Urinary bladder (tissue), 4 donors: ENCODE measurements around the gene SELPLG. TPM values are rescaled to one million over a fixed set of nuclear protein-coding genes. Genes with fewer than 3 reads are reported as not detected.
"Not testable (repeated sequence)": the region's sequence is repeated elsewhere in the genome, so short reads cannot be mapped to it uniquely, and the experiment has no call there.

Source experiments
- DNase-seq: peaks from one replicate; pipeline ENCODE4 v3.0.0-alpha.2; 2015; ENCODE audit errors: extremely low spot score
- H3K27ac ChIP-seq: one replicate; pipeline ENCODE4 v1.5.1; 2013; ENCODE audit warnings: low read depth, mild to moderate bottlenecking, moderate library complexity
- H3K36me3 ChIP-seq: one replicate; pipeline ENCODE4 v1.6.1; 2013; ENCODE audit warnings: mild to moderate bottlenecking, moderate library complexity; ENCODE audit not compliant: insufficient read depth
- H3K4me1 ChIP-seq: one replicate; pipeline ENCODE4 v1.6.1; 2013; ENCODE audit warnings: mild to moderate bottlenecking, moderate library complexity; ENCODE audit not compliant: insufficient read depth
- H3K4me3 ChIP-seq: one replicate; pipeline ENCODE4 v1.5.1; 2013; ENCODE audit warnings: low read depth, low read length
- WGBS: extraction: QIAGEN DNeasy Blood & Tissue Kit; methylation state at CpG from one replicate; pipeline ENCODE4 v1.1.7; 2013; 5-methylcytosine and 5-hydroxymethylcytosine counted together
- polyA plus RNA-seq: library from polyadenylated mRNA; stranded (reverse); fragments of 200-250 nt; gene quantifications from one replicate; pipeline ENCODE4 v1.2.3, GENCODE V29; 2013
- total RNA-seq: library from RNA; depleted of rRNA; stranded (reverse); fragments of >200 nt; gene quantifications from one replicate; pipeline ENCODE4 v1.2.3, GENCODE V29; 2014
- donor health status: healthy with polysubstance abuse.
- donor health status: healthy.

SELPLG gene
- total and polyA plus RNA-seq, 2 donors = 3.6 to 9.4 TPM

DNA sequence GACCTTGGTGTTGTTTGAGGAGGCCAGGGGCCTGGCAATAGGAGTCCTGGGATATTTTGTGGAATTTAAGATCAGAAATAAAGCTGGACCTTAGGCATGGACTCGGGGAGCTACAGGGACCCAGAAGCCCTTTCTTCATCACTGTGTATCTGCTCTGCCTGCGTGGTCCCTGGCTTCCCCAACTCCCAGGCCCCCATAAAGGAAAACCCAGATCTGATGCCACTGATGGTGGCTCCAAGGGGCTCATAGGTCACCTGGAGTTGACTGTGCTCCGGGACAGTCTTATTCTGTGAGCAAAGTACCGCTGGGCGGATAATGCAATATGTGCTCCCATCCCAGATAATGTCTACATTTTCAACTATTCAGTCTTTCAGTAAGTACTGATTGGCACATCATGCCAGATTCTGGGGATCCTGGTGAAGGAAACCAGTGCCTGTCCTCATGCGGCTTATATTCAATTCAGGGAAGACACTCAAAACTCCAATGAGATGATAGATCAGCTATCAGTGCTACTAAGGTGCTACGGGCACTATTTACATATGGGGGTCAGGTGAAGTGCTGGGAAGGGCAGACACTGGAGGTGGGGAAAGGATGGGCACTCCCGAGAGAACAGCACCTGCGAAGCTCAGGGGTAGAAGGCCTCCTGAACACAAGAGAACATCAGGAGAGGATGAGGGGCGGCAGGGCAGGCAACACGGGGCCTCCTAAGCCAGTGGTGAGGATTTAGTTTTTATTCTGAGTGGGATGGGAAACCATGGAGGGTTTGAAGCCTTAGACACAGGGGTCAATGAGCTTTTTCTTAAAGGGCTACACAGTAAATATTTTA, 5.5 kb upstream of the SELPLG start:
- no peak overlapping the region for H3K4me3 ChIP-seq
- 88% methylated on average over 11 of the region's 11 CpGs for WGBS
- H3K36me3 ChIP-seq = no peaks in the 10 kb centered on the region
- H3K27ac ChIP-seq = no peak overlapping the region
- DNase-seq = no peak
- peaks cover 2% of the 10 kb centered on the region for H3K4me1 ChIP-seq

DNA sequence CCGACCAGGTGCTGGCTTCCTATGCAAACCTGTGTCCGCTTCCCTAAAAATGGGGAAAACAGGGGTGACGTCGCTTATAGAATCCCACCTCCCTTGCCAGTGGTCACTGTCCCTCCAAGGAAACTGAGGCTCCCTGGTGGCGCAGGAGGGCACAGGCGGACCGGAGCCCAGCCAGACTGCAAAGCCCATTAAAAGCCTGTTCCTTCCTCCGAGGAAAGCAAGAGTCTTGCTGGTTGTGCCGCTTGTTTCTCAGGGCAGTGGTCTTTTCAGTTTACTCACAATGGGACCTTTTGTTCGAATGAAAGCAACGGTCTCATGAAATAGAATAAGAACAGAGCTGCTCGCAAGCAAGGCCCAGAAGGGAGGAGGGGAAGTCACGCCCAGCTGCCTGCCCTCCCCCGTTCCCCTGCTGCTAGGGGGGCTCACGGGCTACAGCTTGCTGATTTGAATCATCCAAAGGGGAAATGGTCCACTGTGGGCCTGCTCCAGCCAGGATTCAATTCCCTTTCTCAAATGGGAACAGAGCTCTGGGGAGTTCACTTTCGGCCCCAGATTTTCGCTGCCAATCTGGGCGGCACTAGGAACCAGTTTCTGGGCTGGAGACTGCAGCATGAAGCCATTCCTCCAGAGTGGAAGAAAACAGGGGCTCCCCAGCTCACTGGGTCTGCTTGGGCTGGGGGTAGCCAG, 4.6 kb upstream of the SELPLG start:
- H3K4me3 ChIP-seq = no peak overlapping the region
- H3K4me1 ChIP-seq = peaks cover 2% of the 10 kb centered on the region
- H3K27ac ChIP-seq = no peak overlapping the region
- no peaks in the 10 kb centered on the region for H3K36me3 ChIP-seq
- no peak for DNase-seq
- 22% methylated on average over 18 of the region's 18 CpGs for WGBS

DNA sequence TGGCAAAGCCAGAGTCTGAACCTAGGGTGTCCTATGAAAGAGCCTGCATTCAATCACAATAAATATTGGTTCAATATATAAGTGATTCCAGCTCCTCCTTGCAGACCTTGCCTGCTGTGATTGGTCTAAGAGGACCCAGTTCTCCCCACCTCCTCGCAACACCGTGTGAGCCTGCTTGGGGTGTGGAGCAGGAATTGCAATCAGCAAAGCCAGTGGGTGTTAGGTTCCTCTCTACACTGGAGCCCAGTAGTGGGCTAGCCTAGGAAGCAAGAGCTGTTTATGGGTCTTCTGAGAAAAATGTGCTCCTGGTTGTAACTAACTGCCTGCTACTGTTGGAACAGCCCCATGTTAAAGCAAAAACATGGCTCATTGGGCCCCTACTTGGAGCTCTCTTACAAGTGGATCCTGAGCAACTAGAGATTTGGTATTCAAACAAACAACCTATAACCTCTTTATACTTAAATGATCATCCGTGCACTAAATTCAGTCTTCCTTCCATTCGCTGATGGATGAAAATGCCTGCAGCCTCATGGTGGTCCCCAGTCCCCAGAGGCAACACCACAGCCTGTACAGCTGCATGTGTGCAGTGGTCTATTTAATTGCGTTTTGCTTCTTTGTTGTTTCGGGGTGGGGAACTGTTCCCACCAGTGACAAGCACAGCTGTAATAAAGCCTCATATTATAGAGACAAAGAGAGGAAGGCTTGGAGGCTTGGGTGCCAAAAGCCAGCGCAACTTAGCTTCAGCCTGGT, 3.7 kb upstream of the SELPLG start:
- Histone ChIP-seq H3K36me3 (no peaks in the 10 kb centered on the region), H3K4me1 (peaks cover 2% of the 10 kb centered on the region), H3K27ac (no peak overlapping the region), H3K4me3 (no peak overlapping the region)
- no peak for DNase-seq
- WGBS = 66% methylated on average over 7 of the region's 7 CpGs

DNA sequence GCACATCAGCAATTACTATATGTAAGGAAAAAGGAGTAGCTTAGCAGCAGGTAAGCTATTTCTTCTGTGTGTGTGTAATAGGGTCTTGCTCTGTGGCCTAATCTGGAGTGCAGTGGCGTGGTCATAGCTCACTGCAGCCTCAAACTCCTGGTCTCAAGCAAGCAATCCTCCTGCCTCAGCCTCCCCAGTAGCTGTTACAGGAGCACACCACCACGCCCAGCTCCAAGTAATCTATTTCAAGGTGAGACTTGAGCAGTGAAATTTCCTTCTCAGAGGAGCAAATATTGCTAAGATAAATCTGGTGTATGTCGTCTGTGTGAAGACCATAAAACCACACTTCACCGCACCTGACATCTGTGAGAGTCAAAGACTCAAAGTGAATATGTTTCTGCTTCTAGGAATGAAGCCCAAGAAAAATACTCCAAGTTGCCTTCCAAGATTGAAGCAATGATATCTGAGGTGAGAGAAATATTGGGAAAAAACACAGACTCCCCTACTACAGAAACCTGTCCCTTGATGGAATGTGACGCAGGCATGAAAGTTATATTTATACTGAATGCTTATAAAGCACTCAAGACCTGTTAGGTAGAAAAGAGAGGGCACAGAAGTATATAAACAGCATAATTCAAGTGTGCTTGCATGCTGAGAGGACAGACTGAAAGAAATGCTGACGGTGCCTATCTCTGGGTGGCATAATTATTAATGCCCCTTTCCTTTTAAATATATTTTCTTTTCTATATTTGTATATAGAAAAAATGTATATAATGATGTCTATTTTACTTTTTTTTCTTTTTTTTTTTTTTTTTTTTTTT, 2.5 kb upstream of the SELPLG start:
- no peak overlapping the region for H3K27ac ChIP-seq
- H3K36me3 ChIP-seq = no peaks in the 10 kb centered on the region
- H3K4me3 ChIP-seq = no peak overlapping the region
- peaks cover 2% of the 10 kb centered on the region for H3K4me1 ChIP-seq
- no peak for DNase-seq
- WGBS = 78% methylated on average over 6 of the region's 6 CpGs

DNA sequence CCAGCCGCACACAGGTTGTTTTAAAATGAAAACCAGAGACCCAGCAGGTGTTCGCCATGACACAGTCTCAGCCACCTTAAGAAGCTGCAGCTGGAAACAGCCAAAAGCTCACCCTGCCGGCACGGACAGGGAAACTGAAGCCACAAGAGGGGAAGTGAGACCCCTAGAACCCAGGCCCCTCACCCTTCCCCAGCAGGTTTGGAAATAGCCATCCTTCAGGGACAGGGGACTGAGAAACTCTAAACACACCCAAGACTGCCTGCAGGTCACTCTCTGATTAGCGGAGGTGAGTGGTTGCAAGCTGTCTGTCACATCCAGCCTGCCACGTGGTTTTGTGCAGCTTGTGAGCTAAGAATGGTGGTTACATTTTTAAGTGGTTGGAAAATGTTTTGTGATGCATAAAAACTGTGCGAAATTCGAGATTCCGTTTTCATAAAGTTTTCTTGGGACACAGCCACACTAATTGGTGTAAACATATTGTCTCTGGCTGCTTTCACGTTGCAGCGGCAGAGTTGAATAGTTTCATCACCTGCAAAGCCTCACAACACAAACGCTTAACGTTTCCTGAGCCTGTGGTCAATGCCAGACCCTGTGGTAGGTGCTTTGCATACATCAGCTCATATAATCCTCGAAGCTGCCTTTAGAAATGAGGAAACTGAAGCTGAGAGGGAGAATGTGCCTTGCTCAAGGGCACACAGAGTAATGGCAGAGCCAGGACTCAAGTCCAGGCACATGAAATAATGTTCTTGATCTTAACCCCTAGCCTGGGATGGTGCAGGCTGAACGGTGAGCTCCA, 1.7 kb upstream of the SELPLG start:
- H3K4me1 ChIP-seq = peaks cover 2% of the 10 kb centered on the region
- H3K4me3 ChIP-seq = no peak overlapping the region
- H3K36me3 ChIP-seq = no peaks in the 10 kb centered on the region
- no peak overlapping the region for H3K27ac ChIP-seq
- DNase-seq = no peak
- WGBS = 34% methylated on average over 15 of the region's 15 CpGs

DNA sequence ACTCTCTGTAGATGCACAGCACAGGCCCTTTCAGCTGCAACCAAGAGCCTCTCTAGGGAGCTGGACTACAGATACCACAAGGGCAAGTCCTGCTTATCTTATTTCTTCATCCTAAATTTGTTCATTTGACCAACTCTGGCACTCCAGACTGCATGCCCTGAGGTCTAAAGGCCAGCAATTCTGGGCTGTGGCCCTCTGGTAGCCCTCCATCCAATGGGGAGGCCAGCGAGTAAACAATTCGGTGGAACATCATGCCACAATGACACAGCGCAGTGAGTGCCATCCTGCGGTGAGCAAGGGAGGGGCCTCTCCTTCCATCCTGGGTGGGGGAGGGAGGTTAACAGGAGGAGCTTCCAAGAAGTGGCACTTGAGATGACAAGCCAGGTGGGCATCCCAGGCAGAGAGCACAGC, 652 bp upstream of the SELPLG start:
- Histone ChIP-seq H3K27ac (no peak overlapping the region), H3K36me3 (no peaks in the 10 kb centered on the region), H3K4me1 (peaks cover 2% of the 10 kb centered on the region), H3K4me3 (no peak overlapping the region)
- no peak for DNase-seq
- 56% methylated on average over 4 of the region's 4 CpGs for WGBS

DNA sequence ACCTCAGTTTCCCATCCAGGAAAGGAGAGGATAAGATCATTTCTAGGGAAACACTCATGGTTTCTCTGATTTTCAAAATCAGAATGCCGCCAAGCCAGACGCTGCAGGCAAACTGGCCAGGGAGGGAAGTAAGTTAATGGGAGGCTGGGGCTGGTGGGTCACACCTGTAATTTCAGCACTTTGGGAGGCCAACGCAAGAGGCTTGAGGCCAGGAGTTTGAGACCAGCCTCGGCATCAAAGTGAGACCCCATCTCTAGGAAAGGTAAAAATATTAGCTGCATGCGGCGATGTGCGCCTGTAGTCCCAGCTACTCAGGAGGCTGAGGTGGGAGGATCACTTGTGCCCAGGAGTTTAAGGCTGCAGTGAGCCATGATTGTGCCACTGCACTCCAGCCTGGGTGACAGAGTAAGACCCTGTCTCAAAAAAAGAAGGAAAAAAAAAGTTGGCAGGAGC, 587 bp downstream of the SELPLG start:
- no peak for DNase-seq
- WGBS = 88% methylated on average over 7 of the region's 7 CpGs
- no peak overlapping the region for H3K4me3 ChIP-seq
- H3K27ac ChIP-seq = no peak overlapping the region
- H3K36me3 ChIP-seq = no peaks in the 10 kb centered on the region
- no peaks in the 10 kb centered on the region for H3K4me1 ChIP-seq

DNA sequence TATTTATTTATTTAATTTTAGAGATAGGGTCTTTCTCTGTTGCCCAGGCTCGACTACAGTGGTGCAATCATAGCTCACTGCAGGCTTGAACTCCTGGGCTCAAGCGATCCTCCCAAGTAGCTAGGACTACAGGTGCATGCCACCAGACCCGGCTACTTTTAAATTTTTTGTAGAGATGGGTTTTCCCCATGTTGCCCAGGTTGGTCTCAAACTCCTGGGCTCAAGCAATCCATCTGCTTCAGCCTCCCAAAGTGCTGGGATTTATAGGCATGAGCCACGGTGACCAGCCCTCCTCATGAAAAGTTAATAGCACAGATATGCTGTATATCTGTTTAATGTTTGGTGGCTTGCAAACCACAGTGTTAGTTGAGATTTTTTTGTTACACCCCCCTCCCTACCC, 2.4 kb downstream of the SELPLG start:
- not testable (repeated sequence) for H3K27ac ChIP-seq, DNase-seq
- 87% methylated on average over 4 of the region's 4 CpGs for WGBS

DNA sequence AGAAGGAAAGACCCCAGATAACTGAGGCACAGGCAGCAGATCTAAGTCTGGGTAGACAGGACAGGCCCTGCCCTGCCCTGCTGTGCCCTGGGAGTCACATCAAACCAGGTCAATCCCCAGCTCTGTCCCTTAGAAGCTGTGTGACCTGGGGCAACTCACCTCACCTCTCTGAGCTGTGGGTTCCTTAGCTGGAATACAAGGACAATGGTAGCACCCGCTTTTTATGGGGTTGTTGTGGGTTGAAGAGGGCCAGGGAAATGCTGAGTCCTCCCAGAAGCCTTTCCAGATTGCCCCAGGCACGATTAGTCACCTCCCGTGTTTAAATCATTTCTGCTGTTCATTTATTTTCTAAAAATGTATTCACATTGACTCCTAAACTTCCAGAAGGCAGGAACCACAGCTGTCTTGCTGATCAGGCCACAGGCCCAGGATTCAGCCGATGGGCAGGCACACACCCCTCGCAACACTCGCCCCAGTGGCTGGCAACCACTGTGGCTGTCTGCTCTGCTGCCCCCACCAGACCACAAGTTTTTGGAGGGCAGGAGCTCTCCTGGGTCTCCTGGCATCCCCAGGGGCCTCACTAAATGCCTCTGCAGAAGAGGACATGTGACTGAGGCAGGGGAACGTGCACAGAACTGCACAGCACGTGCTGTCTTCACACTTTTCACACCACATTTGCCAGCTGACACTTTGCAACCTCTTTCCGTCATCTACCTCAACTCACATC, 3.0 kb downstream of the SELPLG start:
- H3K4me1 ChIP-seq = no peaks in the 10 kb centered on the region
- no peak overlapping the region for H3K27ac ChIP-seq
- no peak overlapping the region for H3K4me3 ChIP-seq
- no peak for DNase-seq
- no peaks in the 10 kb centered on the region for H3K36me3 ChIP-seq
- 70% methylated on average over 9 of the region's 9 CpGs for WGBS

More for the DNA sequence above, 2.4 kb downstream of the SELPLG start:
- H3K4me3 ChIP-seq, H3K4me1 ChIP-seq, H3K36me3 ChIP-seq: not testable (repeated sequence)

DNA sequence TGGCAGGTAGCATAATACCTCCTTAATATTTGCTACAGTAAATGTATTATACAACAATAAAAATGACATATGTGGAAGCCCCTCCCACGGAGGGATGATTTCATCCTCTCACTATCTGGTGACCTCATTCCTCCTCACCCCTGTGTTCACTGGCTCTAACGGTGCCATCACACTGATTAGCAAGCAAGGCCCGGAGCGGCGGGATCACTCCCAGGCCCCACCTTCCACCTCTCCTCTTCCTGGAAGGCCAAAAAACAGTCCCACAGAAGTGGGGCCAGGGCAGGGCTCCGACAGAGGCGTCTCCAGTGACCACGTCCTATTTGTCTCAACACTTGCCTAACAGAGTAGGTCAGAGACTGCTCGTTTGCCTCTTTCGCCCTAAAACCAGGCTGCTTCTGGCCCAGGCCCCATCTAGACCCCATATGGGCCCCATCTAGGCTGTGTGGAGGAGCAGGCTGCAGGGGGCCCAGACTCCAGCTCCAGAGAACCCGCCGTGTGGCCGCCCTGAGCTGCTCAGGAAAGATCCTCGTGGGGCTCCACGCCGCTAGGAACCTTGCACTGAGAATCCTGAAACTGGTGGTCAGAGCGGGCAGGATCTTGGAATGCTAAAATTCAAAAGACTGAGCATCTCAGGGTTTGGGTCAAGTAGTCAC, 3.7 kb downstream of the SELPLG start:
- no peak for DNase-seq
- H3K4me1 ChIP-seq = no peaks in the 10 kb centered on the region
- no peaks in the 10 kb centered on the region for H3K36me3 ChIP-seq
- H3K27ac ChIP-seq = no peak overlapping the region
- H3K4me3 ChIP-seq = no peak overlapping the region
- 48% methylated on average over 17 of the region's 17 CpGs for WGBS

DNA sequence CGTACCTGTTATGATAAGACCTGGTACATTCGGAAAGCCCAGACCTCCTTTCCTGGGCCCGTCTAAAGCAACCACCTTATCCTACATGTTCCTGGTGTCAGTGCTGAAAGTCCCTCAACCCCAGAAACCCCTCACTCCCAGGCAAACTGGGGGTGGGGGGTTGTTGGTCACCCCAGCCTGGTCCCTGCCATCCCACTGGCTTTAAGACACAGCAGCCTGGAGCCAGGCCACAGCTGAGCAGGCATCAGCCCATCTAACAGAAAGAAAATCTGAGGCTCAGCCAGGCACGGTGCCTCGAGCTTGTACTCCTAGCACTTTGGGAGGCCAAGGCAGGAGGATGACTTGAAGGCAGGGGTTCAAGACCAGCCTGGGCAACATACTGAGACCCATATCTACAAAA, 4.5 kb downstream of the SELPLG start:
- H3K36me3 ChIP-seq = no peaks in the 10 kb centered on the region
- 87% methylated on average over 5 of the region's 5 CpGs for WGBS
- no peak overlapping the region for H3K4me3 ChIP-seq
- H3K27ac ChIP-seq = no peak overlapping the region
- no peaks in the 10 kb centered on the region for H3K4me1 ChIP-seq
- no peak for DNase-seq
